DOHH2 (cell line): Measurements from ENCODE around the gene ADGRA1.

Experiments used
- CTCF ChIP-seq: fragments of 200-600 bp; sonication (generic); IDR thresholded peaks from one replicate; pipeline ENCODE4 v1.5.1; 2014; ENCODE audit warnings: antibody characterized with exemption, mild to moderate bottlenecking, low read depth, low read length; ENCODE audit not compliant: poor library complexity, severe bottlenecking
- EZH2phosphoT487 ChIP-seq: fragments of 200-600 bp; sonication (generic); IDR thresholded peaks from 2 replicates; pipeline ENCODE4 v1.6.1; 2017; ENCODE audit warnings: borderline replicate concordance, mild to moderate bottlenecking, antibody characterized with exemption, low read length, moderate library complexity, mixed read lengths

DNA sequence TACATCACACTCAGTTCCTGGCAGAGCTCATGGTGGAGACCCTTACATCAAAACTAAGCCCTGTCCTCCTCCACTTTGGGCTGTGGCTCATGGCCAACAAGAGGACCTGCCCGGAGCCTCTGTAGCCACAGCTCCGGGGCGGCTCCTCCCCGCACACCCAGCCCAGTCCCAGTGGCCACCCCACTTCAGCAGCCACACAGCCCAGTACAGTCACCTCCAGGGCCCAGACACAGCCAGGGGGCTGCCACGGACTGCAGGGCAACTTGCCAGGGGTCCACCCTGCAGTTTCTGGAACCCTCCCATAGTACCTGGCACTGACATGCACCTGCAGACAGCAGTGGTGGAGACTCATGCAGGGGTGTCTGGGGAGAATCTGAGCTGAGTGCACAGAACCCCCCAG is 11.8 kb downstream of the ADGRA1 start:
- no peak for TF ChIP-seq CTCF
- no peak for TF ChIP-seq EZH2phosphoT487
